ENCODE measurements around the gene TSC22D2.
A peak's percentile ranks its signal among the peaks of the same experiment; 100 is the strongest.

TSC22D2 gene

DNA sequence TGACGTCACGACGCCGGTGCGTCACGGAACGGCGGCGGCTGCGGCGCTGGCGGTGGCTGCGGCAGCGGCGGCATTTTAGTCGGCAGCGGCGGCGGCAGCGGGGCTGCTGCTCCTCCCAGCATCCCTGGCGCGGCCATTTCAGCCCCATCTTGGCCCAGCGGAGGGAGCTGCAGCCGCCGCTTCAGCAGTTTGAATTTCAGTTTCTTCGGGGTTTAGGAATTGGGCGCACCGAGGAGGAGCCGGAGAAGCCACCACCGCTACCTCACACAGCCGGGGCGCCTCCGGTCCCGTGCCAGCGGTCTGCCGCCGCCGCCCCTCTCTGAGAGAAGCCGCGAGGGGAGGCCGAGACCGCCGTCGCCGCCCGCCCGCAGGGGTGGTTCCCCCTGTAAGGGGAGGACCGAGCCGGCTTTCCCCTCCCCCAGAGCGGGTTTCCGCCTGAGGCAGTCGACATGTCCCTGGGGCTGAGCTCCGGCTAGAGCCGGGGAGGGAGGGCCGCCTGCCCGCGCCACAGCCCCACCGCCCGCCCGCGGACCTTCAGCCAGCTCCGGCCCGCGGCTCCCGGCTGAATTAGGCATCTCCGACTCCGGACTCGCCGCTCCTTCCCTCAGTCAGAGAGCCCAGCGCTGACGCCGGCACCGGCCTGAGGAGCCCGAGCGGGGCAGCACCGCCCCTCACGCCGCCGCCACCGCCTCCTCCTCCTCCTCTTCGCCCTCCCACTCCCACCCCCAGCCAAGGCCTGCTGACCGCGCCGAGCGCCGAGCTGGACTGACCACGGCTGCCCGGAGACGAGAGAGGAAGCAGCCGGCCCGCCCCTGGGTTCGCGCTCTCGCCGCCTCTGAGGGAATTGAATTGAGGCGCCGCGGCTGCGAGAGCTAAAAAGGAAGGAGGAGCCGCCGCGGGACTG lies at the start of gene TSC22D2:
TSC22D2 (plus strand) TSS at position 78 of the 904 bp plus-strand sequence. CDS start 1,053 bp downstream, outside the sequence.
- DNase-seq, result peak; percentile 85 to 91

DNA sequence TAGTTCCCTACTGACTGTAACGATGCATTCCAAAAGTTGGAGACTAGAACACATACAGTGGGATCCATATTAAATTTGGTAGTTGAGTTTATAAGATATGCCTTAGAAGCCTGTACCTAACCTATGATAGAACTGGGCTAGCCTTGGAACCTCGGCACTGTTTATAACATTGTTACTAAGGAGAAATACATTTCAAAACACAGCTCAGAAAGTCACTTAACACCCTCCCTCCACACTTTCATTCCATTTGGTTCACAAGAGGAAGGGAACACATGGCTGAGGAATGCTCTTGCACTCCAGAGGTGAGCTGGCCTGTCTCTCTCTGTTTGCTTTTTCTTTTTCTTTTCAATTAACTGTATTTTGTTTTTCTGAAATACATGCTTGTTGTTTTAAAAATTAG lies 48.7 kb upstream of the TSC22D2 start:
- no peak for DNase-seq

DNA sequence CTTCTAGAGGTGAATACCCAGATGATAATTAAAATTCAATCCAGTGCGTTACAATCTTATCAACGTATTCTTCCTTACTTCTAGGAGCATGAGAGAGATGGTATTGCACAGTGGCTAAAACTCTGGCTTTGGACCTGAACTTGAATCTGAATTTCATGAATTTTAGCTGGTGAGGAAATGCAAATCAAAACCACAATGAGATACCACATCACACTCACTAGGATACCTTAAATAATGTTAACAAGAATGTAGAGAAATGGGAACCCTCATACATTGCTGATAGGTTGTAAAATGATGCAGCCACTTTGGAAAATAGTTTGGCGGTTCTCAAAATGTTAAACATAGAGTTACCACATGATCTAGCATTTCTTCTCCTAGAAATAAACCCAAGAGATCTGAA lies 47.1 kb upstream of the TSC22D2 start:
- DNase-seq, result no peak

DNA sequence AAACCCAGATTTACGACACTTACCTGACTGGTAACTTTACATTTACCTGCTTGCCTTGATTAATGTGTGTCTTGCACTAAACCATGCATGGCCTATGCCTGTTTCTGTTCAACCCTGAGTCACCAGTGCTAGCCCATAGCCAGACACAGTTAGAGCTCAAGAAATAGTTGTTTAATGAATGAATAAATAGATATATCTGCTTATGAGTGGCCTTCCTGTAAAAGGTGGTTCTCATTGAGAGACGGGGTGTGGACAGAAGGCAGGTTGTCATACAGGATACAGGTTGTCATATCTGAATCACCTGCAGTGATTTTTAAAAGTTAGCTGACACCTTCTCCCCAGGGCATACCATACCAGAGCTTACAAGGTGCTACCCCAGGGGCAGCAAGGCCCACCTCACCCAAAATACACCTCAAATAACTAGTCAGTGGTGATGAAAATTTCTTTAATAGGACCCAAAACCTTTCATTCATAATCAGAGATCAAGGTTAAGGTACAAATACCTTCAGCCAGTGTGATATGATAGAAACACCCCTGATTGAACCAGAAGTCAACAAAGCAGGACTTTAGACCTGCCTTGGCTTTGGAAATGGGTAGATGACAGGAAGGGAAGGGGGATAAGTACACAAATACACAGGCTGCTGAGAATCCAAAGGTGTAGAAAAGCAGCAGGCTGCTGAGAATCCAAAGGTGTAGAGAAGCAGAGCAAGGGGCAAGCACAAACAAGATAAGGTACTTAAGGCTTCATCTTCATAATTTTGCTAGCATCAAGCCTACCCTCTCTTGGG lies 45.4 kb upstream of the TSC22D2 start:
- no peak for DNase-seq

DNA sequence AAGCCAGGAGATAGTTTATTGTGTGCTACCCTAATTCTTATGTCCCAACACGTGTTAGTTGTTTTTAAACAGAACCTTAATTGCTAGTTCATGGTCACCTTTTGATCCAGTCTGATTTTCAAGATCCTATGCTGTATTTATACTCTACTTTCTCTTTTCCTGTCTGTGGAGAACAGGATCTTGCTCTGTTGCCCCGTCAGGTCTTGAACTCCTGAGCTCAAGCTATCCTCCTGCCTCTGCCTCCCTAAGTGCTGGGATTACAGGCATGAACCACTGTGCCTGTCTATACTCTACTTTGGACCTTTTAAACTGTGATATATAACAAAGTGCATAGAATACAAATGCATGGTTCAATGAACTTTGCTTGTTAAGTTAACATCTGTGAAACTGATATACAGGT lies 44.7 kb upstream of the TSC22D2 start:
- no peak for DNase-seq

DNA sequence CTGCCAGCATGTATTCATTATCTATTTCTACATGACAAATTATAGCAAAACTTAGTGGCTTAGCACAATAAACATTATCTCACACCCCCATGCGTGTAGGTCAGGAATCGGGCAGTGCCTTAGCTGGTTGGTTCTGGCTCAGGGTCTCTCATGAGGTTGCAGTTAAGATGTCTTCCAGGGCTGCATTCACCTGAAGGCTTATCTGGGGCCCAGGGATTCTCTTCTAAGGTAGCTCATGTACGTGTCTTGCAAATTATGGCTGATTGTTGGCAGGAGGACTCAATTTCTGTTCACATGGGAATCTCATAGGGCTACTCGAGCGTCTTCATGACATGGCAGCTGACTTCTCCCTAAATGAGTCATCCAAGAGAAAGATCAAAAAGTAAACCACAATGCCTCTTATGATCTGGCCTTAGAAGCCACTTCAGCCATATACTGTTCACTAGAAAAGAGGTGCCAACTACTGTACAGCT lies 42.9 kb upstream of the TSC22D2 start:
- no peak for DNase-seq

DNA sequence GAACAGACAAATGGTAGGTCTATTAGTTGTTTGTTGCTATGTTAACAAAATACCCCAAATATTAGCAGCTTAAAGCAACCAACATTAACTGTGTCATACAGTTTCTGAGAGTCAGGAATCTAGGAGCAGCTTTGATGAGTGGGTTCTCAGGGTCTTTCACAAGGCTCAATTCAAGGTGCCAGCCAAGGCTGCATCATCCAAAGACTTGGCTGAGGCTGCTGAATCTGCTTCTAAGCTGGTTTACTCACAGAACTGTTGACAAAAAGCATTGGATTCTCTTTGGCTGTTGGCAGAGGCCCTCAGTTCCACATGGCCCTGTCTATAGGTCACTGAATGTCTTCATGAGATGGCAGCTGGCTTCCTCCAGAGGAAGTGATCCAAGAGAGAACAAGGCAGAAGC lies 40.3 kb upstream of the TSC22D2 start:
- DNase-seq, result no peak

DNA sequence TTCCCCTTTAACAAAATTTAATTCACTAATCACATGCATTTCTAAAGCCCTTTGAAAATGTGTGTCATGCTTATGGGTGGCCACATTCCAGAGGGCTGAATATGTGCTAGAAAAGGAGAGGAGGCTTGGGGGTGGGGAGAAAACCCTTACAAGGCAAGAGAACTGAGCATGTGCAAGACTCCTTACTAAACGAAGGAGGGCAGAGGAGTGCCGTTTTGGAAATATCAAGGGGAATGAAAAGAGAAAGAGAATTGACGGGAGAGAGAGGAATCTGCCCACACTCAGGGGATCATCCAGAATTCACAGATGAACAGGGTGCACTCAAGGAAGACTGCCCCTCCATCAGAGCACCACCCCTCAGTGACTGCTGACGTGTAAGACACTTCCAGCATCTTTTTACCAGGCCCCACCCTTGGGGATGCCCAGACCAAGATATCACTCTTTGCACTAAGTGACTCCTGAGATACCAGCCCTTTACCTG lies 37.9 kb upstream of the TSC22D2 start:
- DNase-seq, result no peak

DNA sequence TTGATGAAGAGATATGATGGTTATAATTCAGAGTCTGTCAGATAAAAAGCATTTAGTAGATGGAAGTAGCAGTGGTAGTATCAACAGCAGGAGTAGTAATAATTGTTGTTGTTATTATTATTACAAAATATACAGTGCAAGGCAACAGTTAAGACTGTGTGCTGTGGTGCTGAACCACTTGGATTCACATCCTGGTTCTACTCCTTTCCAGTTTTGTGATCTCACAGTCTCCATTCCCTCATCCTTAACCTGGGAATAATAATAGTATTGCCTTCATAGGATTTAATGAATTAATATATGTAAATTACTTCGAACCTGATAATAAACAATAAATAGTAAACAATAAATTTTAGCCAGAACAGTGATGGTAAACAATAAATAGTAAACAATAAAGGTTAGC lies 37.1 kb upstream of the TSC22D2 start:
- DNase-seq, result no peak

DNA sequence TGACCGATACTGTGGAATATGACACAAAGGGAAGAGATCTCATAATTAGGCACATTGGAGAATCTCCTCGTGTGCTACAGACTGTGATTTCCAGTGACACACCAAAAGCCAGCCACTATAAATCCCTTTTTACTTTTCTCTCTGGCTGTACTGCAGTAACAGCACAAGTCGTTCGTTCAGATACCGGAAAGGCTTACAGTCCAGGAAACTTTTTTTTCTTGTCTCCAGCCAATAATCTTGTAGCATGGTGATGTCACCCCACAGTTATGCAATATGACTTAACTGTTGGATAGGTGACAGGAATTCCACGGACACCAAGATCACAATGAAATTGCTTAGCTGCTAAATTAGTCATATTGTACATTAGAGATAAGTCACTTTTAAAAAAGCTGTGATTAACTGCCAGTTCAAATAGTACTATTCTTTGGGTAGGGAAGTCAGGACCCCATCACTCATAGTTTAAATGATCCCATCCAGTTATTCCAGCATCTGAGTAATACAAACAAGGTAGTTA lies 36.3 kb upstream of the TSC22D2 start:
- DNase-seq, result no peak

DNA sequence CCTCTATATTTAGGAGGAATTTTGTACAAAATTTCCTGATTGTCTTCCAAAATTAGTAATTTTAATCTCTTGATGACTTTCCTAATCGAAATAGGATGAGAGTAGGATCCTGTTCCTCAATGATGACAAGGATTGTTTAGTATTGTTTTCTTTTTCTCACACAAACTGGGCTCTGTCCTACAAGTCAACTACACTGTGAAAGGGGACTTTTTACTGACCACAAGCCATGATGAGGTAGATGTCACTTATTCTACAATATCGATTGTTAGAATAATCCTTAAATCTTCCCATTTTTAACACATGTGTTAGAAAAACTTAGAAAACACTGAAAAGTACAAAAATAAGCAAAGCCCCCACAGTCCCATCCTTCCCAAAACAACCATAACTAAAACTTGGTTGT lies 35.8 kb upstream of the TSC22D2 start:
- DNase-seq, result no peak

DNA sequence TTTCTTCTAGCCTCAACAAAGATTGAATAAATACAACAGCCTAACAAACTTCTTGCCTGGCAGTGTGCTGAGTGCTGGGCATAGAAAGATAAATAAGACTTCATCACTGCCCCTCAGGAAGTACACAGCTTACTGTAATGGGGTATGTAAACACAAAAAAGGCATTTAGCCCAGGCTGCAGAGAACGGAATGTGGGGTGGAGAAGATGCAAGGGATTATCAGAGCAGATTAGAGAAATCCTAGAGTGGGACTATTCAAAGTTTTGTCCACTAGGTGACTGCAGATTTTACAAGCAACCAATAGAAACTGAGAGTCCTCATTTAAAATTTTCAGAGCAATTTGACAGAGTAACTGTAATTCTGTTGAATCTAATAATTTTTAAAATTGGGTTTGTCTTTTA lies 35.4 kb upstream of the TSC22D2 start:
- DNase-seq, result no peak

DNA sequence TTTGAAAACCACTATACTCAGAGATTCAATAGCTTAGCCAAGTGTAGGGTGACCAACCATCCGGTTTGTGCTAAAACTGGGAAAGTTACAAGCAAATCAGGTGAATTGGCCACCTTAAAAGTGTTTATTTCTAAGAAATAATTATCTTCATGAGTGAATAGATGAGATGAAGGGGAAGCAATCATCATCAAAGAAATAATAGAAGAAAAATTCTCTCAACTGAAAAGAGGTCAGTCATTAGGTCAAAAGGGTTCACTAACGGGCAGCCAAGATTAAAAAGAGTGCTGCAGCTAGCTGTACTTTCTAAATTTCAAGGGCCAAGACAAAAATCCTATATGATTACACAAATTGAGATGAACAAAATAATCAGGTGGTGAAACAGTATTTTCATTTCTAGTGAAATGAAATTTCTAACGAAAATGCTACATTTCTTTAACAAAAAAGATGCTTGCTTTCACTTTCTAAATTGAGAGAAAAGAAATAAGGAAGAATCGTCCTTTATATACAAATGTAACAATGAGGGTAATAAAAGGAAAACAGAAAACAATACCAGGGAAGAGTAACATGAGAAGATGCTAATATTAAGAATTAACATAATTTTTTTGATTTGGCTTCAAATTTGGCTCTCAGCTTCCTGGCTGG lies 34.7 kb upstream of the TSC22D2 start:
- no peak for DNase-seq

DNA sequence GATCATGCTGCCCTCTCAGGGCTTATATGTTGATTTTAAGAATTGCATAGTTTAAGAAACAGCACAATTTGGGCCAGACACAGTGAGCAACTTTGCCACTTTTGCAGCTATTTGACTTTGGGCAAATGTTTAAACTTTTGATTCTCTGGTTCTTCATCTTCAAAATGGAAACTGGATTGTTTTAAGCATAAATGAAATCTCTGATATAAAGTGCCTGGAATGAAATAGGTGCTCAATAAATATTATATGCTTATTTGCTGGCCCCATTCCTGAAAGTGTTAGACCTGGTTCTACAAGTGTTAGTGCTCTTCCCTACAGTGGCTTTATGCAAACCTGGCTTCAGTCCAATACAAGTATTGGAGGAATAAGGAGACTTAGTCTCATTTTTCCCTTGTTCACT lies 33.1 kb upstream of the TSC22D2 start:
- no peak for DNase-seq

DNA sequence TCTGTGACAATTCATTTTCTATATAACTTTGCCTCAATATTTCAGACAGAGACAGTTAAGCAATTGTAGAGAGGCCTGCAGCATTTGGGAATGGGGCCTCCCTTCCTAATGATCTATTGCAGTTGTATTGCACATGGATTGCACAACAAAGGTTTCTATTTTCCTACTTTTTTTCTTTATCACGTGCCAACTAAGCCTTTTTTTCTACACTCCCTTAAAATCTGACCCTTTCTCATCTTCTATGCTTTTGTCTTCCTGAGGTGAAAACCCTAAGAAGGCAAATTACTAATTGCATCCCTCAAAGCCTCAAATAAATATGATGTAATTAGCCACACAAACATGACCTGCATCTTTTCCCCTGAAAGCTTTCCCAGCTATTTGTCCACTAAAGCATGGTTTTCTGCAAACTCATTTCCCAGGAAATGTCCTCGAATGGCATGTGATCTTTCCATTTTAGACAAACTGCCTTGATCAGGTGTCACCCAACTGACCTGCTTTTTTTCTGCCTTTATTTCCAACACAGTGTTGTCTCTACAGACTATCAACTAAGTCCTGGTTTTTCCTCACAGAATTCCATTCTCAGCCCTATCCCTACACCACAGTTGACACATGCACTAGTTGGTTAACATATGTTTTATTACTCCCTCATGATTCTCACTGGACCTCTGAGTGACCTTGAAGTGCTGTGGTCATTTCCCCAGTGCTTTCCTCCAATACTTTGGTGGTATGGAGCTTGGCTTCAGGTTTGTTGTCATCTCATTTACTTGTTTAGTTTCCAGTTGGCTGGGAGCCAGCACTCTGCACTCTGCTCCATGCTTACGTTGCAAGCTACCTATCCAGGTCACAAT lies 31.9 kb upstream of the TSC22D2 start:
- DNase-seq, result no peak

DNA sequence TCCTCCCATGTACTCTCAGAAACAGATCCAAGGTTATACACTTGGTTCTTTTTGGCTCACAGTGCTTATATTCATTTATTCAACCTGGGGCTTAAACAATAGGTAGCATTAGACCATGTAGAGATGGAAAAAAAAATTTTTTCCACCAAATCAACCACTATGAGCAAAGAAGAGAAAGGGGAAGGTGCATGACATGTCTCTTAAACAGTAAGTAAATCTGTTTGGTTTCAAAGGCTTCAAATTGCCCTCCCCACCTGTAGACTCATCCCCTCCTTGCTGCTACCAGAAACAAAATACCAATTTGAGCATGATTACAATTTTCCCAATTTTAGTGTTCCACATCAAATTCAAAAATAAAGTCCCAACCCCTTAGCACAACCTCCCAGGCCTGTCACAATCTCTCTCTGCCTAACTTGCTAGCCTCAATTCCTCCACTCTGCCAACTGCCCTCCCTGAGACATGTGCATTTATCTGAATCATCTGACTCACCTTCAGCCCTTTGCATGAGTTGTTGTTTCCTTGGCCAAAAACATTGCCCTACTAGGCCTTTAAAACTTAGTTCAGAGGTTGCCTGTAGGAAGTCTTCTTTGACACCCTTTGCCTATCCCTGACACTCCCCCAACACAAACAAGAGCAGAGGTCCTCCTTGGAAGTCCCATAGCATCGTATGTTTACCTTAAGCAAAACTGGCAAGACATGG lies 30.3 kb upstream of the TSC22D2 start:
- no peak for DNase-seq

DNA sequence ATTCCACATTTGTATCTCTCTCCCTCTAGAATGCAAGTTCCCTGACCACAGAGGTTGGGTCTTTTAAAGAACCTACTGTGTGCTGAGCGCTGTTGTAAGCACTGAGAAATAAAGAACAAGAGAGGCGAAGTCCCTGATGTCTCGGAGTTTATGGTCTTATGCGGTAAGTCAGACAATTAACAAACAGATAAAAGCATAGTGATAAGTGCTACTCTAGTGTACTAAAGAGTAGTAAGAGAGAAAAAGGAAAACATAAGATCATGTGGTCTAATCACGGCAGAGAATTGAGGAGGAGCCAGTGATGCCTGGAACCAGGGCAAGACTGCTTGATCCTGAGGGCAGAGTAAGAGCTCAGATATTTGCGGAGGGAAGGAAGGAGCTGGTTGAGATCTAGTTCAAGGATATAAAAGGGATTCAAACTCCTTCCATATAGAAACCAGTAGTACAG lies 29.8 kb upstream of the TSC22D2 start:
- no peak for DNase-seq

DNA sequence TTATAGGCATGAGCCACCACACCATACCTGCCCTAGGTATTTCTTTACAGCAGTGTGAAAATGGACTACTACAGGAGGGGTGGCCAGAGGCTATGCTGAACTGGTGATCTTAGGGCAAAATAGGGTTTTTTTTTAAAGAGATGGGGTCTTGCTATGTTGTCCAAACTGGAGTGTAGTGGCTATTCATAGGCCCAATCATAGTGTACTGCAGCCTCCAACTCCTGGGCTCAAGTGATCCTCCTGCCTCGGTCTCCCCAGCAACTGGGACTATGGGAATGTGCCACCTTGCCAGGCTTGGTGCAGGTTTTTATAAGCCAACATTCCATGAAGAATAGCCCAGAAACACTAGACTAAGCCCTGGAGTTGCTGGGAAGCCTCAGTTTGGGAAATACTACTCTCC lies 28.6 kb upstream of the TSC22D2 start:
- no peak for DNase-seq

DNA sequence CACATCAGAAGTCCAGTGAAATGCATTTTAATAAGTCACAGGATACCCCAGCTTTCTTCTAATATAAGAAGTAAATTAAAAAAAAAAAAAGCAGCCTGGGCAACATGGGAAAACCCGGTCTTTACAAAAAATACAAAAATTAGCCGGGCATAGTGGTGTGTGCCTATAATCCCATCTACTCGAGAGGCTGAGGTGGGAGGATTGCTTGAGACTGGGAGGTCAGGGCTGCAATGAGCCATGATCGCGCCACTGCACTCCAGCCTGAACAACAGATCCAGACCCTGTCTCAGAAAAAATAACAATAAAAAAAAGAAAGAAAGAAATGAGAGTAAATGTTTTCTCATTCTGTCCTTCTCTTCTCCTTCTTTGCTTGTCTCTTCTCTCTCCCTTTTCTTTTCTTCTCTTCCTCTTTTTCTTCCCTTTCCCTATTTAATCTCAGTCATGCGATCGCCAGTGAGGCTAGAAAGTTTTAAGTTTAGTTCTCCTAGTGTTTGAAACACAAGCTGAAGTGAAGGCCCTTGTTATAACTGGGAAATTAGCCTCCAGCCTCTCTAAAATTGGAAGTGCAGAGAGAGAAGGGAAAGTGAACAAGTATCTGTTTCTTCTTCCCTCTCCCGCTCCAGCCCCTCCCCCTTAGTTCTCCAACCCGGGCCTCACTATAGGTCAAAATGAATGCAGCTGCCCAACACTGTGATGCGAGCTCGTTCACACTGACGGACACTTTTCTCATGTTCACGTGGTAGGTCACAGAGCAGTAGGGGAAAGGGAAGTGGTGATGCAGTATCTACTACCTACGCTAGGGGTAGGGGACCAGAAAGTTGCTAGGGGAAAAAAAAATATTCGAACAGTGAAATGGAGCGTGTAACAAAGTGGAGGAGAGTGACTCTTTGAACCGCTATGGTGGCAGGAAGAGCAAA lies 23.5 kb upstream of the TSC22D2 start:
- DNase-seq, result no peak
